TTC549 (cell line): Measurements from ENCODE around the gene SDCCAG8.
A peak's percentile ranks its signal among the peaks of the same experiment; 100 is the strongest.

ENCODE experiments used
- FAIRE-seq: peaks from 2 replicates; lab custom pipeline; 2012; peaks lifted over from hg19 to GRCh38; lab: Jason Lieb, UNC

SDCCAG8 gene

GRCh38 chr1:243254233-243254926 lies 1.5 kb upstream of the SDCCAG8 start:
- FAIRE-seq = no peak

- FAIRE-seq = no peak
These were observed 682 bp upstream of the SDCCAG8 start, which contains the start of gene CEP170 for GRCh38 chr1:243254927-243255790. Gene CEP170, minus strand, starts transcription at chr1:243255281. Its CDS starts 30,001 bp downstream, at chr1:243225280.

- FAIRE-seq = no peak
These were observed 749 bp downstream of the SDCCAG8 start for GRCh38 chr1:243256590-243256989.

GRCh38 chr1:243257189-243257588 lies 1.3 kb downstream of the SDCCAG8 start:
- FAIRE-seq = no peak

- no peak for FAIRE-seq
These were observed 2.9 kb downstream of the SDCCAG8 start for GRCh38 chr1:243258731-243259130.

- no peak for FAIRE-seq
These were observed 4.5 kb downstream of the SDCCAG8 start for GRCh38 chr1:243260221-243260880.

- FAIRE-seq = no peak
These were observed 5.5 kb downstream of the SDCCAG8 start for GRCh38 chr1:243261390-243261789.

- FAIRE-seq = no peak
These were observed 8.9 kb downstream of the SDCCAG8 start for GRCh38 chr1:243264717-243265116.

GRCh38 chr1:243266231-243266630 lies 10.4 kb downstream of the SDCCAG8 start:
- FAIRE-seq = no peak

- no peak for FAIRE-seq
These were observed 11.6 kb downstream of the SDCCAG8 start for GRCh38 chr1:243267471-243267880.

- FAIRE-seq = no peak
These were observed 12.2 kb downstream of the SDCCAG8 start for GRCh38 chr1:243267914-243268653.

- no peak for FAIRE-seq
These were observed 13.1 kb downstream of the SDCCAG8 start for GRCh38 chr1:243268751-243269460.

GRCh38 chr1:243269461-243269801 lies 13.6 kb downstream of the SDCCAG8 start:
- FAIRE-seq = no peak

GRCh38 chr1:243270097-243270864 lies 14.4 kb downstream of the SDCCAG8 start:
- no peak for FAIRE-seq

GRCh38 chr1:243271996-243272395 lies 16.2 kb downstream of the SDCCAG8 start:
- no peak for FAIRE-seq

- FAIRE-seq = peak; percentile 60
These were observed 16.6 kb downstream of the SDCCAG8 start for GRCh38 chr1:243272401-243272800.

GRCh38 chr1:243273506-243273905 lies 17.7 kb downstream of the SDCCAG8 start:
- no peak for FAIRE-seq

GRCh38 chr1:243273945-243274344 lies 18.1 kb downstream of the SDCCAG8 start:
- FAIRE-seq = no peak

- peak; percentile 46 for FAIRE-seq
These were observed 19.5 kb downstream of the SDCCAG8 start for GRCh38 chr1:243275316-243275715.

GRCh38 chr1:243280571-243281129 lies 24.8 kb downstream of the SDCCAG8 start:
- no peak for FAIRE-seq
